Renal cortical epithelial cell (primary cell): Measurements from ENCODE around the gene HECW1. TPM values are rescaled to one million over a fixed set of nuclear protein-coding genes. Genes with fewer than 3 reads are reported as not detected.
"Not testable (repeated sequence)": the region's sequence is repeated elsewhere in the genome, so short reads cannot be mapped to it uniquely, and the experiment has no call there.

Source experiments
- DNase-seq: peaks from one replicate; pipeline ENCODE4 v3.0.0-alpha.2; 2011; ENCODE audit warnings: low read depth
- total RNA-seq: library from RNA; depleted of rRNA; stranded (reverse); fragments of >200 nt; gene quantifications from 2 replicates; pipeline ENCODE4 v1.2.3, GENCODE V29; 2014

Gene HECW1
- 1.7 and 3.1 TPM in 2 replicates for total RNA-seq

DNA sequence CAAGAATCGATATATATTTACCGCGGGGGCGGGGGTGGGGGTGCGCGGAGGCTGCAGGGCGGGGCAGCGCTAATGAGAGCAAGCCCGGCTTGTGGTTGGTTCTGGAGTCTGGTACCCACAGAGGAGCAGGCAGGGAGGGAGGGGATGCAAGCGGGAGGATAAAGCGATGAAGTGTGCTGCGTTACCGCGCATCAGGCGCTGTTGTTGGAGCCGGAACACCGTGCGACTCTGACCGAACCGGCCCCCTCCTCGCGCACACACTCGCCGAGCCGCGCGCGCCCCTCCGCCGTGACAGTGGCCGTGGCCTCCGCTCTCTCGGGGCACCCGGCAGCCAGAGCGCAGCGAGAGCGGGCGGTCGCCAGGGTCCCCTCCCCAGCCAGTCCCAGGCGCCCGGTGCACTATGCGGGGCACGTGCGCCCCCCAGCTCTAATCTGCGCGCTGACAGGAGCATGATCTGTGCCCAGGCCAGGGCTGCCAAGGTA is at the start of gene HECW1:
HECW1 (plus strand) TSS at position 189 of the 482 bp plus-strand sequence. CDS start 131,259 bp downstream, outside the sequence.
- no peak for DNase-seq

- DNase-seq: no peak
Observed at GRCh38 chr7:43071604-43072003, 40.8 kb upstream of the HECW1 start.

GRCh38 chr7:43072530-43072929 is 39.9 kb upstream of the HECW1 start:
- DNase-seq: peak; percentile 30

DNA sequence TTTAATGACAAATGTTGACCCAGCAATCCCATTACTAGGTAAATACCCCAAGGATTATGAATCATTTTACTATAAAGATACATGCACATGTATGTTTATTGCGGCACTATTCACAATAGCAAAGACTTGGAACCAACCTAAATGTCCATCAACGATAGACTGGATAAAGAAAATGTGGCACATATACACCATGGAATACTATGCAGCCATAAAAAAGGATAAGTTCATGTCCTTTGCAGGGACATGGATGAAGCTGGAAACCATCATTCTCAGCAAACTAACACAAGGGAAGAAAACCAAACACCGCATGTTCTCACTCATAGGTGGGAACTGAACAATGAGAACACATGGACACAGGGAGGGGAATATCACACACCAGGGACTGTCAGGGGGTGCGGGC is 38.6 kb upstream of the HECW1 start:
- DNase-seq: not testable (repeated sequence)

DNA sequence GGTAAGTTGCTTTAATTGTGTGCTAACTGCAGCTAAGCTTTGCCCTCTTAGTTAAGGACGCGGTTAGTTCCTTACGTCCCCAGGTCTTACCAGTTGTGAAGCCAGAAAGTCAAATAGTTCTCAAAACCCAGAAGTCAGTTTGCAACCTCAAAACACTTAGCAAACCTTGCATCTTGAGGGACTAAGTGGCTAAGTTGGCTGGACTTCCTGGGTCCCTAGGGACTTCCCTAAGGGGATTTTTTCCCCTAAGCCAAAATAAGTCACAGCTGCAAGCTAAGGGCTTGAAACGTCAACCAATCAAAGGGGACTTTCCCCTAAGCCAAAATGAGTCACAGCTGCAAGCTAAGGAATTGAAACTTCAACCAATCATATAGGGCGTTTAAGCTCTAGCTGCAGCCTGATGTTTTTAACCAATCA is 36.2 kb upstream of the HECW1 start:
- DNase-seq: peak; percentile 3

- no peak for DNase-seq
Observed at GRCh38 chr7:43076606-43077005, 35.8 kb upstream of the HECW1 start.

- no peak for DNase-seq
Observed at GRCh38 chr7:43077285-43077684, 35.2 kb upstream of the HECW1 start.

GRCh38 chr7:43077732-43078391 is 34.6 kb upstream of the HECW1 start:
- no peak for DNase-seq

GRCh38 chr7:43078794-43079193 is 33.7 kb upstream of the HECW1 start:
- no peak for DNase-seq

DNA sequence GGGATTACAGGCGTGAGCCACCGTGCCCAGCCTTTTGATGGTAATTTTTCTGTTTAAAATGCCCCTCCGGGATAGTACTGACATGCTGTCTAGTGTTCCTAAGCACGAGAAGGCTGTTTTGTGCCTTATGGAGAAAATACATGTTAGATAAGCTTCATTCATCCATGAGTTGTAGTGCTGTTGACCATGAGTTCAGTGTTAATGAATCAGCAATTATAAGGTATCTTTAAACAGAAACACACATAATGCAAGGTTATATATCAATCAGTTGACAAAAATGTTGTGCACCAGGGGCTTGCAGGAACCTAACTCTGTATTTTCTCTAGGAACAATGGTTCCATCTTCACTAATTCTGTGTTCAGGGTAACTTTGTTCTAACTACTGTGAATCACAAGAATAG is 30.8 kb upstream of the HECW1 start:
- no peak for DNase-seq

DNA sequence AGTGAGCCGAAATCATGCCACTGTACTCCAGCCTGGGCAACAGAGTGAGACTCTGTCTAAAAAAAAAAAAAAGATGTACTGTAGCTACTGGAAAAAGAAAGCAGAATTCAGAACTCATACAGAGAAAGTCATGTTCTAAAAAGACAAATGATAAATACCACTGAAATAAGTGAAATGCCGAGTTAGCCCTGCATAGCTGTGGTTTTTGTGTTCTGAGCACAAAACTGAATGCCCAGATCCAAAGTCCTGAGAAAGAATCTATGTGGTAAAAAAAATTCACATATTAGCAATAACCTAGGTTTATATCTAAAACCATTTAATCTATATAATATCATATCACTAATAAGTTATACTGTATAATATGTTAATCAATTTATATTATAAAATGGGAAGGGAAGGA is 29.3 kb upstream of the HECW1 start:
- DNase-seq: no peak

- no peak for DNase-seq
Observed at GRCh38 chr7:43085017-43085416, 27.4 kb upstream of the HECW1 start.

- no peak for DNase-seq
Observed at GRCh38 chr7:43085992-43086391, 26.5 kb upstream of the HECW1 start.

GRCh38 chr7:43092819-43093218 is 19.6 kb upstream of the HECW1 start:
- no peak for DNase-seq

- no peak for DNase-seq
Observed at GRCh38 chr7:43096875-43097274, 15.6 kb upstream of the HECW1 start.

DNA sequence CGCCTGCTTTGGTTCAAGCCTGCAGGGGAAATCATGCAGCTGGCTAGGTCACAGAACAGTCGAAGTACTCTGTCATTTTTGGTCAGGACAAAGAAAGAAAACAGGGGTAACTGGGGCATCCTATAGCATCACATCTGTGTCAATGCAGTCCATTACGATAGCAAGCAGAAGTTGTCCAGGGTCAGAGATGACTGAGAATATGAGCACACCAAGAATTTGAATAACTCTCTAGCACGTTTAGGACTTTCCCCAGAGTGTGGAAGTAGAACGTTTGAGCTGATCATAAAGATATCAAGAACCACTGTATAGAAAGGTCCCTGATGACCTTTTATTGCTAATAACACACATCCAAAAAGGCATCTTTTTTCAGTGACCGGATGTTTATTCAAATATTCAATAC is 12.7 kb upstream of the HECW1 start:
- no peak for DNase-seq

GRCh38 chr7:43104874-43105520 is 7.5 kb upstream of the HECW1 start:
- DNase-seq: no peak

- DNase-seq: peak; percentile 1
Observed at GRCh38 chr7:43105521-43106120, 6.8 kb upstream of the HECW1 start.

GRCh38 chr7:43108255-43109011 is 4.0 kb upstream of the HECW1 start:
- DNase-seq: peak; percentile 46

DNA sequence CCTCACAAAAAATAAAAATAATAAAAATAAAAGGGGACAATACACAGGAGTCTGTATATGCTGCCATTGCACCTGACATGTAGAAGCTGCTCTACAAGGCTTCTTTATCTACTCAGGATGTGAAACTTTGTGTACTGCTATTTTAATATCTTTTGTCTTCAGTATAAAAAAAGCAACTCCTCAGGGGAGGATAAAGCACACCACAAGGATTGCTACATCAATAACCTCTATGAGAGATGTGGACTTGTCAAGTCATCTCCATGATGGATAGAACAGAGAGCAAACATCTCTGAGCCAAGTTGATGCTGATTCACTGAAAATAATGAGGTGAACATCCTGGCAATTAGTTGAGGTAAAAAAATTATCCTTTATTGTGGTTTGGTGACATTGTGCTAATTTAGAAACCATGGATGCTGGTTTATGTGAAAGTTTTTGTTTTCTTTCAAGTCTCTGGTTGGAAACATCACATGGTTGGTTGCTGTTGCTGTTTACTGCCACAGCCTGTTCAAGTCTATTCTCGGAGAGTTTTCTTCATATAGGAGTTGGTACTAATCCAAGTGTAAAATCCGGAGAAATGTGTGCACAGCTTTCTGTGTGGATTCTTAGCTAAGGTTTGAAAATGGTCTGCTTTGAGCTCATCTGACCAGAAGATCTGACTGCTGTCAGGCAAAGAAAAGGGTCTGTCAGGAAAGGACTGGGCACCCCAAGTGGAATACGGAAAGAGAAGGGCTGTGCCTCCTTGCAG is 1.5 kb upstream of the HECW1 start:
- peak; percentile 10 for DNase-seq

DNA sequence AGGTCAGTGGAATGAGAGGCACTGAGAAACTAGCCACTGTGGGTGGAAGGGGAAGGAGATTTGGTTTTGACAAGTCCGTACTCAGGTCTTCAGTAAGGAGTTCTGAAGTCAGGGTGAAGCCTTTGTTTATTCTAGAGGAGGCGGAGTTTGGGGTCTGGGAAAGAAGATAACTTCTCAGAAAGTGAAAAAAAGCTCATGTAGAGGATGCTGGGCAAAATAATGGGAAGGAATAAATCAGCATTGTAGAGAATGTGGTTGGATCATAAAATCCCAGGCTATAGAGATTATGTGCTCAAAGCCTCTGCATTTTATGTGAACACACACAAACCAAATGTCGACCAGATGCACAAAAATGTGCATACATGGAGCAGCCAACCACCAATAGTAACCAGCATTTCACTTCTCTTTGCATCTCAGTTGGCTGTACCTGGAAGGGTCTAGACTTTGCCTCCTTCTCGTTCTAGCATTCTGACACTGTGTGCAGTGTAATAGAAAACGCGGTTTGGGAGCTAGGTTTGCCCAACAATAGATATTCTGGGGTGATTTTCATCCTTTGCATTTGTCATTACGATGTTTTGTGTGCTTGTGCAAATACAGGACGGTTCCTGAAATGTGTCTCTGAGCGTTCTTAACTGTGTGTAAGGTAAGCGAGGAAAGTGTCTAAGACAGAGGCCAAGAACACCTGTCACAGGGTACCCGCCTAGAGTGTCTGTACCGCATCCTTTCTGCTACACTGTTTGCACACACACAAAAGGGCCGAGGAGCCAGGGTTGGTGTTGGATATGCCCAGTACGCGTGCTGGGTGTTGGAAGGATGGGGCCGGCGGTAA is 603 bp upstream of the HECW1 start:
- no peak for DNase-seq
